HAP-1 (cell line): ENCODE measurements around the gene BTBD7.
A peak's percentile ranks its signal among the peaks of the same experiment; 100 is the strongest.

Experiments used
- DNase-seq, 2 experiments: peaks; one replicate each; pipeline ENCODE4 v3.0.0-alpha.2; 2016 to 2020; ENCODE audit warnings: low spot score in 2 of 2
- H3K27me3 ChIP-seq: fragments of 250-450 bp; sonication (Bioruptor Pico); 2 replicates; pipeline ENCODE4 v1.5.1; 2020; ENCODE audit warnings: low read depth, mild to moderate bottlenecking, moderate library complexity
- H3K36me3 ChIP-seq: fragments of 250-450 bp; sonication (Bioruptor Pico); replicated peaks from 2 replicates; pipeline ENCODE4 v1.5.1; 2020; ENCODE audit warnings: mild to moderate bottlenecking
- H3K4me1 ChIP-seq: fragments of 250-450 bp; sonication (Bioruptor Pico); 2 replicates; pipeline ENCODE4 v1.5.1; 2020; ENCODE audit warnings: mild to moderate bottlenecking
- H3K4me3 ChIP-seq: fragments of 250-450 bp; sonication (Bioruptor Pico); 2 replicates; pipeline ENCODE4 v1.5.1; 2020; ENCODE audit warnings: mild to moderate bottlenecking, moderate library complexity
- H3K9me3 ChIP-seq: fragments of 250-450 bp; sonication (Bioruptor Pico); 2 replicates; pipeline ENCODE4 v1.5.1; 2020; ENCODE audit warnings: mild to moderate bottlenecking, moderate library complexity
- in situ Hi-C: fragments of 300-500 bp; cut with MboI; formaldehyde crosslinking; loops from 3 replicates; pipeline ENCODE4 v1.14.3; 2020; ENCODE audit warnings: low sequenced_read_pairs, inconsistent platforms, mixed read lengths

BTBD7 gene

DNA sequence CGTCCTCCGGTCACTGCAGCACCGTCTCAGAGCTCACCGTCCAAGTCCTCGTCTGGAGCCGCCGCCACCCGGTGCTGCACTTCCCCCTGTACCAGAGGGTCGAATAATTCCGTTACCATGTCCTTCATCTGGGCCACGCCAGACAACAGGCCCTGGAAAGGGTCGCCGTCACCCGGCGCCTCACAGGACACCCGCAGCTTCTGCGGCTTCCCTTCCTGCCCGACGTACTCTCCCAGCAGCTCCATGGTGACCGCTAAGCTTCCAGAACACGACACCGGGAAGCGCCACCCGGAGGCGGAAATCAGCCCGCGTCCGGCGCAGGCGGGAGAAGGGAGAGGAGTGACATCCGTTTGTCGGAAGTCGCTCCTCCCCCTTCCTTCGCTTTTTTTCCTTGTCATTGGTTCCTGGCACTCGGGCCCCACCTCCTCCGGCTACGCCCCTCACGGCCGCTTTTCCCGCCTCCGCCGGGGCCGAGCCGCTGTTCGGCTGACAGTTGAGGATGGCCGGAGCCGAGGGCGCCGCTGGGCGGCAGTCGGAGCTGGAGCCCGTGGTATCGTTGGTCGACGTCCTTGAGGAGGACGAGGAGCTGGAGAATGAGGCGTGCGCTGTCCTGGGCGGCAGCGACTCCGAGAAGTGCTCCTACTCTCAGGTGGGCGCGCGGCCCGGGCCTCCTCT lies 125.9 kb downstream of the BTBD7 start, which contains the start of the genes GON7 and UBR7:
Gene GON7 (minus strand): TSS at position 273 of the 675 bp plus-strand sequence. CDS start 28 bp downstream, at position 245.
Gene UBR7 (plus strand): TSS at position 464 of the 675 bp plus-strand sequence. CDS start 36 bp downstream, at position 500.
- Histone ChIP-seq H3K9me3 (no peaks in the 10 kb centered on the region), H3K4me1 (peaks cover 12% of the 10 kb centered on the region; the same call in 1 of the 2 replicates), H3K4me3 (peak within 1 kb of the TSS; percentile 90), H3K36me3 (peaks cover 19% of the 10 kb centered on the region), H3K27me3 (no peaks in the 10 kb centered on the region)
- in situ Hi-C loops, result no loop called here
- DNase-seq, result peak; percentile 98 to 100

DNA sequence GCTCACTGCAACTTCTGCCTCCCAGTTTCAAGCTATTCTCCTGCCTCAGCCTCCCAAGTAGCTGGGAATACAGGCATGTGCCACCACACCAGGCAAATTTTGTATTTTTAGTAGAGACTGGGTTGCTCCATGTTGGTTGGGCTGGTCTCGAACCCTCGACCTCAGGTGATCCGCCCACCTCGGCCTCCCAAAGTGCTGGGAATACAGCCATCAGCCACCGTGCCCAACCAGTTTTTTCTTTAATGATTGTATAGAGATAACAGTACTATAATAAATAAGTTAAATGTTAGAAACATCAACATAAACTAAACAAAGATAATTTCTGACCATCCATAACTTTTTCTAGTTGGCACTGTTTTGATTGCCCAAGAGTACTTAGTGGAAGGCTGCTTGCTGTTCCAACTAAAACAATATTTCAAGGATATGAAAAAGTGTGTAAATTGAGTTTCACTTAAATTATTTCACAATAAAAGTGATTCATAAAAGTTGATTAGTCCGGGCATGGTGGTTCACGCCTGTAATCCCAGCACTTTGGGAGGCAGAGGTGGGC lies 131.6 kb downstream of the BTBD7 start:
- no peak for DNase-seq
- H3K4me3 ChIP-seq, result no peak overlapping the region
- in situ Hi-C loops, result no loop called here
- H3K4me1 ChIP-seq, result no peaks in the 10 kb centered on the region
- H3K36me3 ChIP-seq, result peaks cover 3% of the 10 kb centered on the region; the same call in 1 of the 2 replicates
- H3K9me3 ChIP-seq, result no peaks in the 10 kb centered on the region
- no peaks in the 10 kb centered on the region for H3K27me3 ChIP-seq

DNA sequence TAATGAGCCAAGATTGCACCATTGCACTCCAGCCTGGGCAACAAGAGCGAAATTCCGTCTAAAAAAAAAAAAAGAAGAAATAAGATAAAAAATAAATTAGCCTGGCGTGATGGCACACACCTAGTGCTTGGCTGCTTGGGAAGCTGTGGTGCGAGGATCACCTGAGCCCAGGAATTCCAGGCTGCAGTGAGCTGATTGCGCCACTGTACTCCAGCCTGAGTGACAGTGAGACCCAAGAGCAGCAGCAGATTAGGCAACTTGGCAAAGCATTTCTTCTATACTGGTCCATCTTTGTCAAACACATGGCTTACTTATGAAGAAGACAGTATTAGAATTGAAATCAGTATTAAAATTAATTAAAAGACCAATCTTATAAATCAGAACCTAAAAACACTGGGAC lies 132.3 kb downstream of the BTBD7 start:
- no peaks in the 10 kb centered on the region for H3K9me3 ChIP-seq

DNA sequence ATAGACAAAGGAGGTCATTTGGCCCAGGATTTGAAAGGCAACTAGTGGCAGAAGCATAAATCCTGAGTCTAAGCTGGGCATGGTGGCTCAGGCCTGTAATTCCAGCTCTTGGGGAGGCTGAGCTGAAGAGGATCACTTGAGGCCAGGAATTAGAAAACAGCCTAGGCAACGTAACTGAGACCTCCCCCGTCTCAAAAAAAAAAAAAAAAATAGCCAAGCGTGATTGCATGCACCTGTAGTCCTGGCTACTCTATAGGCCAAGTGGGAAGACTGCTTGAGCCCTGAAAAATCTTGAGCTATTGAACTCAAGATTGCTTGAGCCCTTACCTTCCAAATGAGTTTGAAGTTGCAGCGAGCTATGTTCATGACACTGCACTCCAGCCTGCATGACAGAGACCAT lies 133.8 kb downstream of the BTBD7 start:
- Histone ChIP-seq H3K9me3 (no peaks in the 10 kb centered on the region), H3K4me1 (no peaks in the 10 kb centered on the region), H3K27me3 (no peaks in the 10 kb centered on the region), H3K36me3 (0 out of 2 replicates have a peak, but pooled peaks cover 3% of the 10 kb centered on the region), H3K4me3 (no peak overlapping the region)
- in situ Hi-C loops, result no loop called here
- no peak for DNase-seq

More for the DNA sequence above, 132.3 kb downstream of the BTBD7 start:
- in situ Hi-C loops, result no loop called here
- no peak for DNase-seq
- no peaks in the 10 kb centered on the region for H3K27me3 ChIP-seq
- peaks cover 3% of the 10 kb centered on the region; the same call in 1 of the 2 replicates for H3K36me3 ChIP-seq
- H3K4me1 ChIP-seq, result no peaks in the 10 kb centered on the region
- H3K4me3 ChIP-seq, result no peak overlapping the region

DNA sequence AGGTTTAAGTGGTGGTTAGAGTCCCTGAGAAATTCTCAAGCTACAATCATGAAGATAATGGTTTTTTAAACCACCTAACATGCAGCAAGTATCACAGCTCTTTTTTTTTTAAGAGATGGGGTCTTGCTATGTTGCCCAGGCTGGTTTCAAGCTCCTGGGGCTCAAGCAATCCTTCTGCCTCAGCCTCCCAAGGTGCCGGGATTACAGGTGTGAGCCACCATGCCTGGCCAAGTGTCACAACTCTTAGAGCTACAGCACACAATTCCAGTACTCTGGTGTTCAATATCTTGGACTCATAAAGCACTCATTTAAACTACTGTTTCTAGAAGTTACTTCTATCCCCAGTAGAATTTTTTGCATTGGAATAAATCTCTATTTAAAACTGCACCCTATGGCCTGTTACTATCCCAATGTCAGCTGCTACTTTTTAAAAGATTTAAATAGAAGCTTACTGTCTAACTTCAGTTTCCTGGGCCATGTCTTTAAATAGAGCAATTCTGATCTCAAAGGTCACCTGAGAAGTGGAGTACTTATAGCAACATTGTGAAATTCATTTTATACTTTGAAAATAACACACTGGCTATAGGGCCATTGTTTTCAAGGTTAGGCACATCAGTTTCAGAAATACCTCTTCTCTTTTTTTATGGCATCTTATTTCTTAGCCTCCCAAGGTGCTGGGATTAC lies 137.4 kb downstream of the BTBD7 start:
- DNase-seq, result no peak
- H3K27me3 ChIP-seq, result no peaks in the 10 kb centered on the region
- H3K4me1 ChIP-seq, result no peaks in the 10 kb centered on the region
- in situ Hi-C loops, result no loop called here
- H3K4me3 ChIP-seq, result no peak overlapping the region
- no peaks in the 10 kb centered on the region for H3K9me3 ChIP-seq
- no peaks in the 10 kb centered on the region for H3K36me3 ChIP-seq
